ENCODE measurements around the gene CEBPA.
A peak's percentile ranks its signal among the peaks of the same experiment; 100 is the strongest.

Gene CEBPA

DNA sequence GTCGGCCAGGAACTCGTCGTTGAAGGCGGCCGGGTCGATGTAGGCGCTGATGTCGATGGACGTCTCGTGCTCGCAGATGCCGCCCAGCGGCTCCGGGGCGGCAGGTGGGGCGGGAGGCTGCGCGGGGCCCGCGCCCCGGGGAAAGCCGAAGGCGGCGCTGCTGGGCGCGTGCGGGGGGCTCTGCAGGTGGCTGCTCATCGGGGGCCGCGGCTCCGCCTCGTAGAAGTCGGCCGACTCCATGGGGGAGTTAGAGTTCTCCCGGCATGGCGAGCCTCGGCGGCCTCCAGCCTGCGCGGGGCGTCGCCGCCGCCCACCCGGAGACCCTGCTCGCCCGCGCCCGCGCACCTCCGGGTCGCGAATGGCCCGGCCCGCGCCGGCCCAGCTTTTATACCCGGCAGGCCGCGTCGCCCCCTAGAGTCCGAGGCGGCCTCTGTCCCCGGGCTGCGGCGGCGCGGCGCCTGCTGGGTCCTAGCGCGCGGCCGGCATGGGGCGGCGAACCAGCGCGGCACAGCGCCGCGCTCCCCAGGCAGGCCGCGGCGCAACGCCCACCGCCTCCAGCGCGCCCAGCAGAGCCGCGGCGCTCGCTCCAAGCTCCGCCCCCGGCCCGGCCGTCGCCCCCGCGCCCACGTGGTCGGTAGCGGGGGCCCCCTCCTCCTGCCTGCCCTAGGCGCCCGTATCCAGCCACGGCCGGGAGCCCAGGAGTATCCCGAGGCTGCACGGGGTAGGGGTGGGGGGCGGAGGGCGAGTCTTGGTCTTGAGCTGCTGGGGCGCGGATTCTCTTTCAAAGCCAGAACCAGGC, at the start of gene CEBPA:
CEBPA (minus strand) TSS at position 360 of the 799 bp plus-strand sequence; CDS start at position 240, 120 bp downstream.
- H3K4me3 Mint-ChIP-seq: peak within 1 kb of the TSS; percentile 65
- no peaks in the 10 kb centered on the region for H3K9me3 Mint-ChIP-seq
- peak; percentile 80 for DNase-seq
- H3K36me3 Mint-ChIP-seq (ENCODE audit: low read depth): no peaks in the 10 kb centered on the region
- no peak within 1 kb of the TSS for H3K27ac Mint-ChIP-seq
- peaks cover 54% of the 10 kb centered on the region for H3K27me3 Mint-ChIP-seq
- H3K4me1 Mint-ChIP-seq (ENCODE audit: low read depth): peaks cover 3% of the 10 kb centered on the region

DNA sequence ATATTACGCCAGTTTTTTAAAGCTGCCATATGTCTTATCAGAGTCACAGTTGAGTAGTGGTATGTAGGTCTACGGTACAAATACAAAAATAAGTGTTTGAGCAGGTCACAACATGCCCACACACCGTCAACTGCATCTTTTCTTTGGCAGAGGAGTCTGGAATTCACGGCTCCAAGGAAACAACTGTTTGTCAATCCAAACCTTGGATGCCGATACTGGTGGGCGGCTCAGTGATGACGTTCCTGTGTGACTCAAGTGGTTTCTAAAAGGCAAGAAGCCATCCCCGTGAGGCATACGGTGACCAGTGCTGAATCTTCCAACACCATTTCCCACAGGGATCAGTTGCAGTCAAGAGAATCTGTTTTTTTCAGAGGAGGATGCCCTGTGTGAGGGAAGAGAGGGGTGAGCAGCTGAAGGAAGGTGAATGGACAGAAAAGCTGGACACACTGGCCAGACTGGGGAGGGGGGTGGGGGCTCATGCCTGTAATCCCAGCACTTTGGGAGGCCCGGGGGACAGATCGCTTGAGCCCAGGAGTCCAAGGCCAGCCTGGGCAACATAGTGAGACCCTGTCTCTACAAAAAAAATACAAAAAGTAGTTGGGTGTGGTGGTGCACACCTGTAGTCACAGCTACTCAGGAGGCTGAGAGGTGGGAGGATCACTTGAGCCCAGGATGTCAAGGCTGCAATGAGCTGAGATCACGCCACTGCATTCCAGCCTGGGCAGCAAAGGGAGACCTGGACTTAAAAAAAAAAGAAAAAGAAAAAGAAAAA, 48.4 kb upstream of the CEBPA start:
- no peaks in the 10 kb centered on the region for H3K36me3 Mint-ChIP-seq (ENCODE audit: low read depth)
- H3K4me1 Mint-ChIP-seq (ENCODE audit: low read depth): no peaks in the 10 kb centered on the region
- peaks cover 36% of the 10 kb centered on the region for H3K27me3 Mint-ChIP-seq
- peaks cover 5% of the 10 kb centered on the region for H3K9me3 Mint-ChIP-seq
- no peak overlapping the region for H3K4me3 Mint-ChIP-seq
- no peak for DNase-seq
- no peak overlapping the region for H3K27ac Mint-ChIP-seq

DNA sequence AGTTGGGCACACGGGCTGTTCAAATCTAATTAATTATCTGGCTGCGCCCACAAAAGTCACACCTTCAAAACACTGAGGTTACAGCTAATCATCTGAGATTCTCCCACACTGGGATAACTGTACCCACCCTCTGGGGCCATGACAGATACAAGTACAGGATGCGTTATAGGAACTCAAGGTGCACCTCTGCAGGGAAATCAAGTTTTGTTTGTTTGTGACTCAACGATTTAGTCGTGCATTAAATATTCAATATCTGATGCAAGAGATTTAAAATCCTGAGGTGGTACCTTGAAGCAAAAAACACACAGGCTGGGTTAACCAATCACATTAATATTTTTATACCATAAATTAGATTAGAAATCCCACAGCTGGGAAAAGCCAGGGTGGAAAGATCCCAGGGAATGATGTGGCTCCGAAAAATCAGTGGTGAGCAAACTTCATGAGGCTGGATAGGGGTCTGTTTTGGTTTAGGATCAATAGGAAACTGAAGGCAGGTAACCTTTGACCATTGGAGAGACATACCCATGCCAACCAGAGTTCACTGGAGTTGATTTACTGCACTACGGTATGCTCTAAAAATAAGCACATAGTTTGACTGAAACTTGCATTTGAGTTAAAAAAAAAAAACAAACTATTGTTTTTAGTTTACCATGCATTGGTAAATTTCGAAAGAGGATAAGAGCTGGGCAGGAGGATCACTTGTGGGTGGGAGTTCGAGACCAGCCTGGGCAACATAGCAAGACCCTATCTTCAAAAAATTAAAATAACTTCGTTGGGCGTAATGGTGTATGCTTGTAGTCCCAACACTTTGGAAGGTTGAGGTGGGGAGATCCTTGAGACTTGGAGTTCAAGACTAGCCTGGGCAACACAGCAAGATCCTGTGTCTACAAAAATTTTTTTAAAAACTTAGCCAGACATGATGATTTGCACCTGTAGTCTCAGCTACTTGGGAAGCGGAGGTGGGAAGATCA, 47.3 kb upstream of the CEBPA start:
- H3K4me3 Mint-ChIP-seq: no peak overlapping the region
- no peak for DNase-seq
- no peaks in the 10 kb centered on the region for H3K4me1 Mint-ChIP-seq (ENCODE audit: low read depth)
- peaks cover 46% of the 10 kb centered on the region for H3K27me3 Mint-ChIP-seq
- no peaks in the 10 kb centered on the region for H3K9me3 Mint-ChIP-seq
- H3K27ac Mint-ChIP-seq: no peak overlapping the region
- no peaks in the 10 kb centered on the region for H3K36me3 Mint-ChIP-seq (ENCODE audit: low read depth)

DNA sequence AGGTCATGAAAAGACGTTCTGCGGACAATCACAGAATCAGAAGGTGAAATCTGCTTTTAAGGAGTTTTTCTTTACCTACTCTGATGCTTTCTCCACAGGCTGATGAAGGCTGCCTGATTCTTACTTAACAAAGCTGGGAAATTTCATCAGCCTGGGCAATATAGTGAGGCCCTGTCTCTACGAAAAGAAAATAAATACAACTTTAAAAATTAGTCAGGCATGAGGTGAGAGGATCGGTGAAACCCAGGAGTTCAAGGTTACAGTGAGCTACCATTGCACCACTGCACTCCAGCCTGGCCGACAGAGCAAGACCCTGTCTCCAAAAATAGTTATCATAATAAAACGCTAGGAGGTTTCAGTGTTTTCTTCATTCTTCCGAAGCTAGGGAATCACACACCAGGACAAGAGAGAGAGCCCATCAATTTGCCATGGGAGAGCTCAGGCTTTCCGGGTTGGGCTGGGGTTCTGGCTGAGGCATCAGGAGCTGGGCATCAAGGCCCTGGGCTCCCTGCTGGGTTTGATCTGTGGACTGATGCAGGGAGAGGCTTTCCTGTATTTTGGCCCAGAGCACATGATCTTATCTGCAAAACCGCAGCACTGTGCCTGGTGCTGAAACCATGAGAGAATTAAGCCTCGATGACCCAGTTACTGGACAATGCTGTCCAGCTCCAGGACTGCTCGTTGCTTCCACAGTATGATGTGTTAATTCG, 46.1 kb upstream of the CEBPA start:
- Mint-ChIP-seq H3K4me1 (ENCODE audit: low read depth) (no peaks in the 10 kb centered on the region), H3K4me3 (no peak overlapping the region), H3K27ac (no peak overlapping the region), H3K27me3 (peaks cover 52% of the 10 kb centered on the region), H3K9me3 (no peaks in the 10 kb centered on the region), H3K36me3 (ENCODE audit: low read depth) (no peaks in the 10 kb centered on the region)
- no peak for DNase-seq

DNA sequence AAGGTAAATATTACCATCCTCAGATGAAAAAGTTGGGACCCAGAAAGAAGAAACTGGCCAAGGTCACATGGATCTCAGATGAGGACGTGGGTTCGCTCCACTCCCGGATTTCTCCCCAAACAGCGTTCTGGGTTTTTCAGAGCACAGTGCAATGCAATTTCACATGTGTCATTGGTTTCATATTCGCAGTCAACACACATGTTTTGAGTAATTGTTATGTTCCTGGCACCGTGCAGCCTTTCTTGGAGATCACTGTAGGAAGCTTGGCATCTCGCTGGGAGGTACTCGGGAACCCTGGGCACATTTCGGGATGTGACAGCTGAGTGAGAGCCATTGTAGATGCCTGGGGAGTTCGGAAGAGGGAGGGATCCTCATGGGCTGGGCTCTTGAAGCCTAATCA, 45.0 kb upstream of the CEBPA start:
- no peak overlapping the region for H3K27ac Mint-ChIP-seq
- no peaks in the 10 kb centered on the region for H3K9me3 Mint-ChIP-seq
- peaks cover 62% of the 10 kb centered on the region for H3K27me3 Mint-ChIP-seq

GRCh38 chr19:33346665-33347064, 44.3 kb upstream of the CEBPA start:
- DNase-seq: no peak
- peaks cover 67% of the 10 kb centered on the region for H3K27me3 Mint-ChIP-seq
- no peak overlapping the region for H3K4me3 Mint-ChIP-seq
- H3K27ac Mint-ChIP-seq: no peak overlapping the region
- H3K36me3 Mint-ChIP-seq (ENCODE audit: low read depth): no peaks in the 10 kb centered on the region
- H3K4me1 Mint-ChIP-seq (ENCODE audit: low read depth): no peaks in the 10 kb centered on the region
- H3K9me3 Mint-ChIP-seq: no peaks in the 10 kb centered on the region

More for the DNA sequence above, 45.0 kb upstream of the CEBPA start:
- no peaks in the 10 kb centered on the region for H3K4me1 Mint-ChIP-seq (ENCODE audit: low read depth)
- no peak overlapping the region for H3K4me3 Mint-ChIP-seq
- no peak for DNase-seq
- no peaks in the 10 kb centered on the region for H3K36me3 Mint-ChIP-seq (ENCODE audit: low read depth)

GRCh38 chr19:33345163-33345562, 42.8 kb upstream of the CEBPA start:
- Mint-ChIP-seq H3K27me3 (peaks cover 72% of the 10 kb centered on the region), H3K4me3 (no peak overlapping the region), H3K36me3 (ENCODE audit: low read depth) (no peaks in the 10 kb centered on the region), H3K9me3 (no peaks in the 10 kb centered on the region), H3K4me1 (ENCODE audit: low read depth) (no peaks in the 10 kb centered on the region), H3K27ac (no peak overlapping the region)
- no peak for DNase-seq

DNA sequence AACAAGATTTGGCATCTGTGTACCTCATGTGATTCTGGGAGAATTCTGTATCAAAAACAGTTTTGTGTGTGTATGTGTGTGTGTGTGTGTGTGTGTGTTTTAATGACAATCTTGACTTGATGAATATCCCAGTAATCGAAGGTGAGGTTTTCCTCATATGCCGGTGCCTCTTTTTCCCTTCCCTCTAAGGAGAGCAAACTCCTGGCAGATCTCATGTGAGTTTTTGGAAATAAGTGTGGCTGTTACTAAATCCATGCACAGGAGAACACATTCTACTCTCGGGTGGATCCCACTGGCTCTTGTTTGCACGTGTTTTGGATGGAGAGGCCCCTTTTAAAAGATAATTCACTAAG, 42.2 kb upstream of the CEBPA start:
- no peak overlapping the region for H3K4me3 Mint-ChIP-seq
- no peak overlapping the region for H3K27ac Mint-ChIP-seq
- H3K4me1 Mint-ChIP-seq (ENCODE audit: low read depth): no peaks in the 10 kb centered on the region
- no peaks in the 10 kb centered on the region for H3K36me3 Mint-ChIP-seq (ENCODE audit: low read depth)
- no peaks in the 10 kb centered on the region for H3K9me3 Mint-ChIP-seq
- no peak for DNase-seq
- H3K27me3 Mint-ChIP-seq: peaks cover 67% of the 10 kb centered on the region

- no peaks in the 10 kb centered on the region for H3K36me3 Mint-ChIP-seq (ENCODE audit: low read depth)
- no peak overlapping the region for H3K27ac Mint-ChIP-seq
- no peak overlapping the region for H3K4me3 Mint-ChIP-seq
- H3K4me1 Mint-ChIP-seq (ENCODE audit: low read depth): no peaks in the 10 kb centered on the region
- H3K27me3 Mint-ChIP-seq: peaks cover 72% of the 10 kb centered on the region
- no peak for DNase-seq
- no peaks in the 10 kb centered on the region for H3K9me3 Mint-ChIP-seq
These were observed 41.7 kb upstream of the CEBPA start for GRCh38 chr19:33343859-33344572.

- no peaks in the 10 kb centered on the region for H3K36me3 Mint-ChIP-seq (ENCODE audit: low read depth)
- no peaks in the 10 kb centered on the region for H3K9me3 Mint-ChIP-seq
These were observed 41.0 kb upstream of the CEBPA start for GRCh38 chr19:33343301-33343700.

DNA sequence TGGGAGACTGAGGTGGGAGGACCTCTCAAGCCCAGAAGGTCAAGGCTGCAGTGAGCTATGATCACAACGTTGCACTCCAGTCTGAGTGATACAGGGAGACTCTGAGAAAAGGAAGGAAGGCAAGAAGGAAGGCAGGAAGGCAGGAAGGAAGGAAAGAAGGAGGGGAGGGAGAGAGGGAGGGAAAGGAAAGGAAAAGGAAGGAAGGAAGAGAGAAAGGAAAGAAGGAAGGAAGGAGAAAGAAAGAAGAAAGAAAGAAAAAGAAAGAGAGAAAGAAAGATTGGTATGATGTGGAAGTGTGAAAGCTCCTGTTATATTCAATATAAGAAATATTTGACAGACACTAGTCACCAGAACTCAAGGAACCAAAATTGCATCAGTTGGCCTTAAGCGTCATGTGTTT, 38.7 kb upstream of the CEBPA start:
- Mint-ChIP-seq H3K27ac (no peak overlapping the region), H3K4me3 (no peak overlapping the region), H3K4me1 (ENCODE audit: low read depth) (no peaks in the 10 kb centered on the region), H3K9me3 (no peaks in the 10 kb centered on the region), H3K36me3 (ENCODE audit: low read depth) (no peaks in the 10 kb centered on the region), H3K27me3 (peaks cover 54% of the 10 kb centered on the region)
- no peak for DNase-seq

More at GRCh38 chr19:33343301-33343700, 41.0 kb upstream of the CEBPA start:
- no peaks in the 10 kb centered on the region for H3K4me1 Mint-ChIP-seq (ENCODE audit: low read depth)
- DNase-seq: no peak
- no peak overlapping the region for H3K4me3 Mint-ChIP-seq
- H3K27ac Mint-ChIP-seq: no peak overlapping the region
- peaks cover 69% of the 10 kb centered on the region for H3K27me3 Mint-ChIP-seq

- Mint-ChIP-seq H3K36me3 (ENCODE audit: low read depth) (no peaks in the 10 kb centered on the region), H3K27me3 (peaks cover 38% of the 10 kb centered on the region), H3K27ac (no peak overlapping the region), H3K4me3 (no peak overlapping the region), H3K9me3 (no peaks in the 10 kb centered on the region), H3K4me1 (ENCODE audit: low read depth) (no peaks in the 10 kb centered on the region)
- DNase-seq: no peak
These were observed 37.0 kb upstream of the CEBPA start for GRCh38 chr19:33339016-33339984.
